ENCODE results near the gene MCUB.
"Not testable (repeated sequence)": the region's sequence is repeated elsewhere in the genome, so short reads cannot be mapped to it uniquely, and the experiment has no call there.

The MCUB gene

GRCh38 chr4:109559983-109560686 is at the start of gene MCUB:
Gene MCUB (plus strand): TSS chr4:109560246. CDS start chr4:109560338, 92 bp downstream.
- Histone ChIP-seq H3K27me3 (peaks cover 12% of the 10 kb centered on the region), H3K4me2 (peak within 1 kb of the TSS; percentile 95), H3K9ac (peak within 1 kb of the TSS; percentile 76), H4K20me1 (no peaks in the 10 kb centered on the region), H3K9me3 (peaks cover 15% of the 10 kb centered on the region), H3K36me3 (peaks cover 7% of the 10 kb centered on the region; the same call in 1 of the 2 replicates), H3K27ac (peak within 1 kb of the TSS; percentile 63), H3K4me1 (peaks cover 16% of the 10 kb centered on the region), H3K4me3 (peak within 1 kb of the TSS; percentile 85)
- TF ChIP-seq Cebpa-rat (IDR thresholded peaks at IDR 0.05), result no peak

GRCh38 chr4:109510687-109511086 is 49.4 kb upstream of the MCUB start:
- no peak overlapping the region for H3K4me3 ChIP-seq
- H3K27ac ChIP-seq, result no peak overlapping the region
- no peaks in the 10 kb centered on the region for H3K4me1 ChIP-seq
- no peak overlapping the region for H3K9ac ChIP-seq
- no peaks in the 10 kb centered on the region for H3K9me3 ChIP-seq
- H3K4me2 ChIP-seq, result no peak overlapping the region
- no peak for TF ChIP-seq Cebpa-rat (IDR thresholded peaks at IDR 0.05)
- H3K27me3 ChIP-seq, result no peaks in the 10 kb centered on the region
- H4K20me1 ChIP-seq, result no peaks in the 10 kb centered on the region
- peaks cover 91% of the 10 kb centered on the region for H3K36me3 ChIP-seq

GRCh38 chr4:109511414-109511813 is 48.6 kb upstream of the MCUB start:
- Histone ChIP-seq H3K9ac (no peak overlapping the region), H3K9me3 (no peaks in the 10 kb centered on the region), H3K27ac (no peak overlapping the region), H4K20me1 (no peaks in the 10 kb centered on the region), H3K4me1 (no peaks in the 10 kb centered on the region), H3K4me3 (no peak overlapping the region), H3K27me3 (no peaks in the 10 kb centered on the region), H3K36me3 (peaks cover 91% of the 10 kb centered on the region), H3K4me2 (no peak overlapping the region)
- no peak for TF ChIP-seq Cebpa-rat (IDR thresholded peaks at IDR 0.05)

GRCh38 chr4:109513368-109513767 is 46.7 kb upstream of the MCUB start:
- H3K4me1 ChIP-seq, H3K27me3 ChIP-seq, H3K9me3 ChIP-seq, H4K20me1 ChIP-seq, H3K9ac ChIP-seq, H3K4me3 ChIP-seq, H3K27ac ChIP-seq, H3K4me2 ChIP-seq: not testable (repeated sequence)
- peaks cover 88% of the 10 kb centered on the region for H3K36me3 ChIP-seq

GRCh38 chr4:109532182-109532581 is 27.9 kb upstream of the MCUB start:
- Histone ChIP-seq H3K36me3 (peaks cover 89% of the 10 kb centered on the region), H3K9me3 (no peaks in the 10 kb centered on the region), H3K27me3 (no peaks in the 10 kb centered on the region), H4K20me1 (no peaks in the 10 kb centered on the region), H3K27ac (no peak overlapping the region), H3K9ac (no peak overlapping the region), H3K4me3 (no peak overlapping the region), H3K4me2 (no peak overlapping the region), H3K4me1 (no peaks in the 10 kb centered on the region)
- TF ChIP-seq Cebpa-rat (IDR thresholded peaks at IDR 0.05), result no peak

GRCh38 chr4:109545401-109545800 is 14.6 kb upstream of the MCUB start:
- H3K4me1 ChIP-seq, result peaks cover 10% of the 10 kb centered on the region
- no peak overlapping the region for H3K4me3 ChIP-seq
- no peak overlapping the region for H3K27ac ChIP-seq
- no peaks in the 10 kb centered on the region for H3K27me3 ChIP-seq
- no peak for TF ChIP-seq Cebpa-rat (IDR thresholded peaks at IDR 0.05)
- H3K4me2 ChIP-seq, result no peak overlapping the region
- peaks cover 59% of the 10 kb centered on the region for H3K36me3 ChIP-seq
- no peak overlapping the region for H3K9ac ChIP-seq
- no peaks in the 10 kb centered on the region for H4K20me1 ChIP-seq
- H3K9me3 ChIP-seq, result 0 out of 2 replicates have a peak, but pooled peaks cover 4% of the 10 kb centered on the region

GRCh38 chr4:109547394-109547793 is 12.7 kb upstream of the MCUB start:
- Histone ChIP-seq H3K9ac (no peak overlapping the region), H3K4me1 (peaks cover 10% of the 10 kb centered on the region), H3K9me3 (0 out of 2 replicates have a peak, but pooled peaks cover 4% of the 10 kb centered on the region), H3K36me3 (peaks cover 44% of the 10 kb centered on the region), H3K27ac (no peak overlapping the region), H3K27me3 (no peaks in the 10 kb centered on the region), H4K20me1 (no peaks in the 10 kb centered on the region), H3K4me2 (no peak overlapping the region), H3K4me3 (no peak overlapping the region)
- TF ChIP-seq Cebpa-rat (IDR thresholded peaks at IDR 0.05), result no peak

GRCh38 chr4:109548655-109549054 is 11.4 kb upstream of the MCUB start:
- TF ChIP-seq Cebpa-rat (IDR thresholded peaks at IDR 0.05), result no peak
- Histone ChIP-seq H3K4me1 (peaks cover 10% of the 10 kb centered on the region), H3K4me2 (0 out of 2 replicates have a peak overlapping the region, but pooled peaks have one; percentile 5), H3K27me3 (no peaks in the 10 kb centered on the region), H3K4me3 (no peak overlapping the region), H4K20me1 (no peaks in the 10 kb centered on the region), H3K9ac (no peak overlapping the region), H3K9me3 (0 out of 2 replicates have a peak, but pooled peaks cover 4% of the 10 kb centered on the region), H3K27ac (no peak overlapping the region), H3K36me3 (peaks cover 31% of the 10 kb centered on the region)

GRCh38 chr4:109552237-109552636 is 7.8 kb upstream of the MCUB start:
- Histone ChIP-seq H3K4me1 (peaks cover 10% of the 10 kb centered on the region), H3K4me3 (no peak overlapping the region), H3K27ac (no peak overlapping the region), H3K27me3 (no peaks in the 10 kb centered on the region), H3K4me2 (no peak overlapping the region), H4K20me1 (no peaks in the 10 kb centered on the region), H3K9ac (no peak overlapping the region), H3K36me3 (peaks cover 17% of the 10 kb centered on the region; the same call in 1 of the 2 replicates), H3K9me3 (peaks cover 7% of the 10 kb centered on the region)
- no peak for TF ChIP-seq Cebpa-rat (IDR thresholded peaks at IDR 0.05)

GRCh38 chr4:109553130-109553529 is 6.9 kb upstream of the MCUB start:
- no peak for TF ChIP-seq Cebpa-rat (IDR thresholded peaks at IDR 0.05)
- H3K9me3 ChIP-seq, result peaks cover 16% of the 10 kb centered on the region
- no peak overlapping the region for H3K4me3 ChIP-seq
- no peaks in the 10 kb centered on the region for H4K20me1 ChIP-seq
- no peak overlapping the region for H3K27ac ChIP-seq
- no peak overlapping the region for H3K4me2 ChIP-seq
- peaks cover 12% of the 10 kb centered on the region; the same call in 1 of the 2 replicates for H3K36me3 ChIP-seq
- no peak overlapping the region for H3K9ac ChIP-seq
- H3K27me3 ChIP-seq, result no peaks in the 10 kb centered on the region
- H3K4me1 ChIP-seq, result peaks cover 7% of the 10 kb centered on the region
